ENCODE data around the gene CHCHD5.
"Not testable (repeated sequence)": the region's sequence is repeated elsewhere in the genome, so short reads cannot be mapped to it uniquely, and the experiment has no call there.

Gene CHCHD5, protein sequence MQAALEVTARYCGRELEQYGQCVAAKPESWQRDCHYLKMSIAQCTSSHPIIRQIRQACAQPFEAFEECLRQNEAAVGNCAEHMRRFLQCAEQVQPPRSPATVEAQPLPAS

DNA sequence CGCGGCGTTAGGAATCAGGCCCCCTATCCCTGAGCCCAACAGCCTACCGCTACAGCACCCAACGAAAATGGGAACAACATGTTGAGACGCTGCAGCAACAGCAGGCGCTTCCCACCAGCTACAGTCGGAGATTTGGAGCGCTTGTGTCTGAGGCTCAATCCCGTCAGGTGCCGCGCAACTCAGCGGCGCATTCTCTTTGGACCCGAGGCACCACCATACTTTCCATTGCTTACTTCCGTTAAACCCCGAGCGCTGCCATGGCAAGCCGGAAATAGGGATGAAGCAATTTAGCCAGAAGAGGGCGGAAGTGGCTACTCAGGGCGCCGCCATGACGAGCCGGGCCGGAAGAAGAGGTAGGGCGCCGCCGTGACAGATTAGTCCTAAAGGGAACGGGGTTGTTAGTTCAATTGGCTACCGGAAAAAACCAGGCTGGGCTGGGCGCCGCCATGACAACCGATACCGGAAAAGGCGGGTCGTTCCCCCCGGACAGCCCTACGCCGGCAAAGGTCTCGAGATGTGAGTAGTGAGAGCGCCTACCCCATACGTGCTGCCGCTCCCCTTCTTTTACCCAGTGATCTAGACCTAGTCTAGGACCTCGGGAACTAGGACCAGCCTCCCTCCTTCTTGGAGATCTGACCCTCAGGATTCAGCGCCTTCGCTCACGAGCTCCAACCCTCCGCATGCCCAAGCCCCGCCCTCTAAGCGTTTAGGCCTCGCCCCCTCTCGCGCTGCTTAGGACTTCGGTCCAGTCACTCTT, at the start of gene CHCHD5:
Gene CHCHD5, plus strand, starts transcription at position 476 of the 757 bp plus-strand sequence. Its CDS starts 39 bp downstream, at position 515.
- peak; percentile 95 for DNase-seq

DNA sequence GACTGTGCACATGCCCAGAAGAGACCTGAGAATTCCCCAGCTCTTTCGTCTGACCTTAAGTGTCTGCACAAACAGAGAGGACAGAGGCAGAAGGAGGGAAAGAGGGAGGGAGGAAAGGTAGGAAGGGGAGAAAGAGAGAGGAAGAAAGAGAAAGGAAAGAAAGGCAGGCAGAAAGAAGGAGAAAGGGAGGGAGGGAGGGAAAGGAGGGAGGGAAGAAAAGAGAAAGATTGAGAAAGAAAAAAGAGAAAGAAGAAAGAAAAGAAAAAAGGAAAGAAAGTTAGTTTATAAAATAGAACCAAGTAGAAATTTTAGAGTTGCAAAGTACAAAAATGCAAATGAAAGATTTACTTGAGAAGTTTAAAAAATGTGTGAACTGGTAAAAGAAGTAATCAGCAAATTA, 49.6 kb upstream of the CHCHD5 start:
- no peak for DNase-seq

GRCh38 chr2:112536665-112537064, 47.7 kb upstream of the CHCHD5 start:
- not testable (repeated sequence) for DNase-seq

GRCh38 chr2:112539306-112539705, 45.1 kb upstream of the CHCHD5 start:
- DNase-seq: no peak

GRCh38 chr2:112540906-112541305, 43.5 kb upstream of the CHCHD5 start:
- no peak for DNase-seq

- peak; percentile 70 for DNase-seq
Observed at GRCh38 chr2:112541315-112542122, 42.9 kb upstream of the CHCHD5 start.

DNA sequence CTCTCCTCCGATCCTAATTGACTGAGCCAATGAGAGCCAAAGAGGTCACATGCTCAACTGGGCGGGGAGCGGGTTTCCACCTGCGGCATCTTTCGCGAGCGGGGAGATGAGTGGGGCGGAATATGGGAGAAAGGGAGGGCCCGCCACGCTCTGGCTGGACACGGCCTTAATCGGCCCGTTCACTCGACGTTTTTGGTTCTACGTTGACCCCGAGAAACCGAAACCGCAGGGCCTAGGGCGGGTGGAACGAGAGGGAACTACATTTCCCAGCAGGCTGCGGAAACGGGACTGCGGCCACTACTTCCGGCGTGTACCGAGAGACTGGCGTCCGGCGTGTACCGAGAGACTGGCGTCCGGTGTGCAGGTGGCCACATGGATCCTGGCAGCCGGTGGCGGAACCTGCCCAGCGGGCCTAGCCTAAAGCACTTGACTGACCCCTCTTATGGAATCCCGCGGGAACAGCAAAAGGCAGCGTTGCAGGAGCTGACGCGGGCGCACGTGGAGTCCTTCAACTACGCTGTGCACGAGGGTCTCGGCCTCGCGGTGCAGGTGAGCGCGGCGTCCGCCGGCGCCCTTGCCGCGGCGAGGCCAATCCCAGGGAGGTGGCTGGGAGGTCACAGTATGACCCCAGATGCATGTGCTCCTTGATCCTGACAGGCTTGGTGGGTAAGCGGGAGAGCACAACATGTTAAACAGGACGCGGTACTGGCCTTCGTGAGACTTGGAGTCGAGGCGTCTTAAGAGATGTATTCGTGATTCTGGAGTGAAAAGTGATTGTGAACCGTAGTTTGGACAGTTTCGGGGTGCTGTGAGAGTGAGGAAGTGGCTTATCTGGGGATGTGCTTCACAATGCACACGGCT, 42.1 kb upstream of the CHCHD5 start, which contains the start of gene POLR1B:
Gene POLR1B, plus strand, starts transcription at position 343 of the 861 bp plus-strand sequence. Its CDS starts 30 bp downstream, at position 373.
- DNase-seq: peak; percentile 91

- peak; percentile 48 for DNase-seq
Observed at GRCh38 chr2:112542984-112543661, 41.3 kb upstream of the CHCHD5 start.

GRCh38 chr2:112547333-112547732, 37.1 kb upstream of the CHCHD5 start:
- no peak for DNase-seq

- no peak for DNase-seq
Observed at GRCh38 chr2:112548980-112549379, 35.4 kb upstream of the CHCHD5 start.

DNA sequence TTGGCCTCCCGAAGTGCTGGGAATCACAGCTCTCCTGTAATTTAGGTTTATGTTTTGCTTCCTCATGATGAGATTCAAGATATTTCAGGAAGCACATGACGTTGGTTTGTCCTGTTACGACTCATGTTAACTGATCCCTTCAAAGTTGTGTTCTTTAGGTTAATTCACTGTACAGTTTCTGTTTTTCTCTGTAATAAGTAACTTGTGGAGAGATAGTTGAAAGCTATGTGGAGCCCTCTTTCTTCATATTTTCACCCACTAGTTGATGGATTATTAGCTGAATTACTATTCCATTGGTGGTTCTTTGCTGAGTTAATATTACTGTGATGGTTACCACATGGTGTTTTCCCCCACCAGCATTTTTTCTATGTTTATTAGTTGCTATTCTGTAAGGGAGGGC, 18.3 kb upstream of the CHCHD5 start:
- no peak for DNase-seq

DNA sequence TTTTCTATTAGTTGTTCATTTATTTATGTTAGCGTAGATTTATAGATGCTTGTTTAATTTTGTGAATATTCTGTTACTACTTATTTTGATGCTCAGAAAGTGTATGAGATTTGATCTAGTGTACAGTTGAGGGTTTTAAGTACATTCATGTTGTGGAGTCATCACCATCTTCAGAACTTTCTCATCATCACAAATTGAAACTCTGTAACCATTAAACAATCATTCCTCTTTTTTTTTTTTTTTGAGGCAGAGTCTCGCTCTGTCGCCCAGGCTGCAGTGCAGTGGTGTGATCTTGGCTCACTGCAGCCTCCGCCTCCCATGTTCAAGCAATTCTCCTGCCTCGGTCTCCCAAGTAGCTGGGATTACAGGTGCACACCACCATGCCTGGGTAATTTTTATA, 17.9 kb upstream of the CHCHD5 start:
- not testable (repeated sequence) for DNase-seq

- DNase-seq: no peak
Observed at GRCh38 chr2:112572005-112572404, 12.4 kb upstream of the CHCHD5 start.

DNA sequence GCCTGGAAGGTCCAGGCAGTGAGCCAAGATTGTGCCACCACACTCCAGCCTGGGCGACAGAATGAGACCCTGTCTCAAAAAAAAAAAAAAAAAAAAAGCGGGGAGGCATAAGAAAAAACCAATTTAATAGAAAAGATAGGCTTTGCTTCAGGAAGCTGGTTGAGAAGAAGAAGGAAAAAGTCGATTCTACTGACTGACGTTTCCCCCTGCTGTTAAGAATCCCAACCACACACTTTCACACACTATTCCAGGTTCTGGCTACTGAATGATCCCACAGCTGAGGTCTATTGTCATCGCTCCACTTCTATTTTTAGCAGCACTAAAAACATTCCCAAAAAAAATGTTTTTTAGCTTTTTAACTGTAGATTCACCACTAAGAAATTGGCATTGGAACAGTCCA, 6.7 kb upstream of the CHCHD5 start:
- DNase-seq: no peak

GRCh38 chr2:112579241-112579640, 5.2 kb upstream of the CHCHD5 start:
- DNase-seq: peak; percentile 16

GRCh38 chr2:112580084-112580483, 4.3 kb upstream of the CHCHD5 start:
- DNase-seq: no peak

DNA sequence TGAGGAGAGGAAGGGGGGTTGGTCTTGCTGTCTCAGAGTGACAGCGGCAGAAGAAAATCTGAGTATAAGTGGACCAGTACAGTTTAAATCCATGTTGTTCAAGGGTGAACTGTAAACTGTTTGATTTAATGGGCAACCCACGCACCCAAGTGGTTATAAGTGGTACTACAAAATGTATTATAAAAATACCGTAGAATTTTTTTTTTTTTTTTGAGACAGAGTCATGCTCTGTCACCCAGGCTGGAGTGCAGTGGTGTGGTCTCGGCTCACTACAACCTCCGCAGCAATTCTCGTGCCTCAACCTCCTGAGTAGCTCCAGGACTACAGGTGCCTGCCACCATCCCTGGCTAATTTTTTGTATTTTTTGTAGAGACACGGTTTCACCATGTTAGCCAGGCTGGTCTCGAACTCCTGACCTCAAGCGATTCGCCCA, 2.1 kb upstream of the CHCHD5 start:
- peak; percentile 62 for DNase-seq

GRCh38 chr2:112583497-112584133, 794 bp upstream of the CHCHD5 start:
- DNase-seq: no peak

- no peak for DNase-seq
Observed at GRCh38 chr2:112584891-112585250, 462 bp downstream of the CHCHD5 start.

DNA sequence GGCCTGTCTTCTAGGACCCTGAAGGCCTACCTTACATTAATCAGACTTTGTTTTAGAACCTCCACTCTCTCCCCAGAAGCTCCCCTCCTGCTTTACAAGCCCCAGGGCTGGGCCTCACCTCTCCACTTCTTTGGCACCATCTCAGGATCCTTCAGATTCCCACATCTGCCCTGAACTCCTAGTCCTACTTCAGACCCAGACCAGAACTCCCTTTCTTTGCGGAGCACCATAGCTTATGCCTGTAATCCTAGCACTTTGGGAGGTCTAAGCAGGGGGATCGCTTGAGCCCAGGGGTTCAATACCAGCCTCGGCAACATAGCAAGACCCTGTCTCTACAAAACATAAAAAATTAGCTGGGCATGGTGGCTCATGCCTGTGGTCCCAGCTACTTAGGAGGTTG, 991 bp downstream of the CHCHD5 start:
- DNase-seq: no peak

DNA sequence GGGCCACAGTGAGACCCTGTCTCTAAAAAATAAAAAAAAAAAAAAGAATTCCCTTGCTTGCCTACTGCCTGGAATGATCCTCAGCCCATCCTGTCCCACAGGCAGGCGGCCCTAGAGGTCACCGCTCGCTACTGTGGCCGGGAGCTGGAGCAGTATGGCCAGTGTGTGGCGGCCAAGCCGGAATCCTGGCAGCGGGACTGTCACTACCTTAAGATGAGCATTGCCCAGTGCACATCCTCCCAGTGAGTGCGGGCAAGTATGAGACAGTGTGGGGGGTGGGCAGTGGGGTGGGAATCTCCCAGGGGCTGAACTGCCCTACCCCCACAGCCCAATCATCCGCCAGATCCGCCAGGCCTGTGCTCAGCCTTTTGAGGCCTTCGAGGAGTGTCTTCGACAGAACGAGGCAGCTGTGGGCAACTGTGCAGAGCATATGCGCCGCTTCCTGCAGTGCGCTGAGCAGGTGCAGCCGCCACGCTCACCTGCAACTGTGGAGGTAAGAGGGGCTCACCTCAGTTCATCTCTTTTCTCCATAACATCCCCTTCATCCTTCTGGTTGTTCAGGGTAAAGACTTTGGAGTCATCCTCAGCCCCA, 1.6 kb downstream of the CHCHD5 start:
- DNase-seq: no peak
